CD4-positive, CD25-positive, alpha-beta regulatory T cell (primary cell): Measurements from ENCODE around the gene SSX4B. TPM values are rescaled to one million over a fixed set of nuclear protein-coding genes. Genes with fewer than 3 reads are reported as not detected.
A peak's percentile ranks its signal among the peaks of the same experiment; 100 is the strongest.
"Not testable (repeated sequence)": the region's sequence is repeated elsewhere in the genome, so short reads cannot be mapped to it uniquely, and the experiment has no call there.

Experiments used
- ATAC-seq, 2 donors: fragments of 150-1000 bp; cut with Tn5 transposase; one replicate each; pipeline ENCODE4 v1.10.0; 2021; ENCODE audit warnings: low read depth in 2 of 2, moderate number of reproducible peaks in 2 of 2, moderate library complexity in 1 of 2
- DNase-seq, 3 donors: peaks; one replicate each; pipeline versions ENCODE4 v3.0.0 to v3.0.0-alpha.2; 2012 to 2022; ENCODE audit warnings: mixed read lengths in 1 of 3
- H3K27ac ChIP-seq: one replicate; pipeline ENCODE4 v1.7.0; 2013; ENCODE audit warnings: mild to moderate bottlenecking, low read length; ENCODE audit not compliant: insufficient read depth, poor library complexity, severe bottlenecking
- H3K27me3 ChIP-seq: one replicate; pipeline ENCODE4 v1.7.0; 2013; ENCODE audit warnings: low read length; ENCODE audit not compliant: control insufficient read depth, insufficient read depth
- H3K36me3 ChIP-seq: one replicate; pipeline ENCODE4 v1.7.0; 2013; ENCODE audit warnings: mild to moderate bottlenecking, low read length, moderate library complexity; ENCODE audit not compliant: control insufficient read depth, insufficient read depth
- H3K4me1 ChIP-seq: 2 replicates; pipeline ENCODE4 v1.7.0; 2013; ENCODE audit warnings: mild to moderate bottlenecking, low read length; ENCODE audit not compliant: insufficient read depth, control insufficient read depth, poor library complexity, severe bottlenecking
- H3K4me3 ChIP-seq: one replicate; pipeline ENCODE4 v1.7.0; 2013; ENCODE audit warnings: low read depth, mild to moderate bottlenecking, low read length, moderate library complexity
- H3K9me3 ChIP-seq, 2 experiments: 1 replicate in 1 of 2; 2 replicates in 1 of 2; pipeline ENCODE4 v1.7.0; 2013; ENCODE audit warnings: low read length in 2 of 2, mild to moderate bottlenecking in 1 of 2, moderate library complexity in 1 of 2; ENCODE audit not compliant: control insufficient read depth in 2 of 2
- H3K27ac Mint-ChIP-seq, 3 donors: one replicate each; pipeline ENCODE4 v1.8.0; 2020 to 2022; ENCODE audit warnings: mild to moderate bottlenecking in 3 of 3, mixed read lengths in 3 of 3, moderate library complexity in 2 of 3
- H3K27me3 Mint-ChIP-seq: one replicate; pipeline ENCODE4 v1.8.0; 2022; ENCODE audit warnings: mild to moderate bottlenecking, mixed read lengths
- H3K36me3 Mint-ChIP-seq: one replicate; pipeline ENCODE4 v1.8.0; 2020; ENCODE audit warnings: mixed read lengths
- H3K4me1 Mint-ChIP-seq, 4 donors: one replicate each; pipeline ENCODE4 v1.8.0; 2020 to 2022; ENCODE audit warnings: mixed read lengths in 4 of 4, mild to moderate bottlenecking in 1 of 4
- H3K4me3 Mint-ChIP-seq, 4 donors: one replicate each; pipeline ENCODE4 v1.8.0; 2020 to 2022; ENCODE audit warnings: mild to moderate bottlenecking in 4 of 4, mixed read lengths in 4 of 4, moderate library complexity in 3 of 4
- H3K9me3 Mint-ChIP-seq, 7 donors: one replicate each; pipeline ENCODE4 v1.8.0; 2020 to 2022; ENCODE audit warnings: mixed read lengths in 7 of 7, mild to moderate bottlenecking in 3 of 7, moderate library complexity in 2 of 7
- polyA plus RNA-seq, 4 donors: library from polyadenylated mRNA; unstranded; fragments of 300-500 nt; fragmentation: Illumina TruSeq; gene quantifications; one replicate each; pipeline ENCODE4 v1.2.3, GENCODE V29; 2021
- total RNA-seq: library from RNA; stranded (reverse); gene quantifications from one replicate; pipeline ENCODE4 v1.2.3, GENCODE V29; 2022

SSX4B gene
- total and polyA plus RNA-seq, 5 donors from 2014 or later = not detected

GRCh38 chrX:48383239-48383638 lies 28.5 kb downstream of the SSX4B start, which contains the start of gene SSX4:
Gene SSX4 (plus strand): TSS chrX:48383539. CDS start chrX:48384054, 515 bp downstream.
- H3K9me3 Mint-ChIP-seq, H3K9me3 ChIP-seq, H3K4me3 ChIP-seq, ATAC-seq, DNase-seq, H3K4me1 ChIP-seq, H3K27me3 ChIP-seq, H3K4me1 Mint-ChIP-seq, H3K27me3 Mint-ChIP-seq, H3K36me3 ChIP-seq, H3K4me3 Mint-ChIP-seq, H3K27ac Mint-ChIP-seq, H3K27ac ChIP-seq, H3K36me3 Mint-ChIP-seq: not testable (repeated sequence)

DNA sequence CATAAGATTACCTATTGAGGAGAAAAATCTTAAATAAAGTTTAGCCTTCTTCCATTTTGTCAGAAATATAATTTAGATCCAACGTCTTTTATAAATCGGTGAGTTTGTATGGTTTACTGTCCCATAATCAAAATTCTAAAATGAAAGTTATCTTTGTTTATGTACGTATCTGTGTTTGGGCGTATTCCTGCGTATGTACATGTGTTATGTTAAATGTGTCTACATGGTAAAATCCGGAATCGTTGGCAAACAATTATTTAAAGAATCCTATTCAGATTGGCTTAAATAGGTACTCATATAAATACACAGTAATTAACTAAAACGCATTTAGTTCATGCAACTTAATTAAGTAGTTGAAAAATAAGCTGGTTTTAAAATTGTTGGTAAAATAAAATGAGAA lies 41.4 kb downstream of the SSX4B start:
- not testable (repeated sequence) for H3K4me1 Mint-ChIP-seq, H3K9me3 Mint-ChIP-seq

GRCh38 chrX:48367717-48368408 lies 43.9 kb downstream of the SSX4B start:
- H3K27me3 Mint-ChIP-seq, H3K4me3 ChIP-seq, H3K27ac Mint-ChIP-seq, H3K27me3 ChIP-seq, H3K9me3 Mint-ChIP-seq, H3K4me1 ChIP-seq, DNase-seq, H3K9me3 ChIP-seq, H3K4me3 Mint-ChIP-seq, H3K27ac ChIP-seq, H3K36me3 ChIP-seq, H3K4me1 Mint-ChIP-seq, H3K36me3 Mint-ChIP-seq: not testable (repeated sequence)
- peak; percentile 50 to 56 for ATAC-seq

More for the DNA sequence above, 41.4 kb downstream of the SSX4B start:
- not testable (repeated sequence) for H3K4me1 ChIP-seq, H3K27ac ChIP-seq, H3K27ac Mint-ChIP-seq, H3K4me3 Mint-ChIP-seq, H3K27me3 Mint-ChIP-seq, H3K27me3 ChIP-seq, ATAC-seq, H3K36me3 ChIP-seq, H3K9me3 ChIP-seq, H3K36me3 Mint-ChIP-seq, H3K4me3 ChIP-seq, DNase-seq

DNA sequence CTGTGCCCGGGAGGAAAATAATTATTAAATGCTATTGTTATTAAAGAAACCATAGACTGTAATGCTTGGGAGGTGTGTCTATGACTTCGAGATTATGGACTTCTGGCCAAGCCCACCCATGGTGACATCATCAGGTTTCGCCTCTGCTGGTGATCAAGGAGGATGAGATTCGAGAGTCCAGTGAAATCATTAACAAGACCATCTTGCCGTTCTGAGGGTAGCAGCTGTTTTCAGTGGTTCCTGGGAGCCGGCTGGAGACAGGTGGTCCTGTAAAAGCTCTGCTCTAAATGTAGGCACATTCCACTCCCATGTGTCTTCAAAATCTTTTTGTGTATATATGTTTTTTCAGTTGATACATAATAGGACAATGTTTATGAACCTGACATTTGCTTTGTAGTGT lies 52.5 kb downstream of the SSX4B start:
- H3K4me1 ChIP-seq, H3K4me3 Mint-ChIP-seq, H3K9me3 Mint-ChIP-seq, H3K4me3 ChIP-seq, H3K9me3 ChIP-seq, H3K36me3 ChIP-seq, DNase-seq, H3K27me3 Mint-ChIP-seq, H3K4me1 Mint-ChIP-seq, H3K27me3 ChIP-seq, H3K27ac Mint-ChIP-seq, H3K36me3 Mint-ChIP-seq, ATAC-seq, H3K27ac ChIP-seq: not testable (repeated sequence)

GRCh38 chrX:48357681-48358080 lies 54.1 kb downstream of the SSX4B start:
- H3K27me3 ChIP-seq = no peaks in the 10 kb centered on the region
- Mint-ChIP-seq H3K27me3 (peaks cover 4% of the 10 kb centered on the region), H3K4me3 (no peak overlapping the region), H3K4me1 (no peaks in the 10 kb centered on the region), H3K36me3 (no peaks in the 10 kb centered on the region), H3K9me3 (peaks cover 0 to 2% (median 0%) of the 10 kb centered on the region in 7 donors), H3K27ac (no peak overlapping the region)
- H3K36me3 ChIP-seq = no peaks in the 10 kb centered on the region
- no peak overlapping the region for H3K27ac ChIP-seq
- H3K9me3 ChIP-seq = no peaks in the 10 kb centered on the region
- ATAC-seq (no peak), DNase-seq (no peak)
- H3K4me3 ChIP-seq = no peak overlapping the region
- H3K4me1 ChIP-seq = no peaks in the 10 kb centered on the region

- H3K4me1 Mint-ChIP-seq, H3K9me3 Mint-ChIP-seq, H3K36me3 ChIP-seq, H3K27ac ChIP-seq, H3K4me3 Mint-ChIP-seq, ATAC-seq, H3K27ac Mint-ChIP-seq, H3K9me3 ChIP-seq, H3K4me1 ChIP-seq, H3K27me3 ChIP-seq, H3K4me3 ChIP-seq, DNase-seq, H3K27me3 Mint-ChIP-seq, H3K36me3 Mint-ChIP-seq: not testable (repeated sequence)
These were observed 55.3 kb downstream of the SSX4B start, which contains the start of gene SSX3 for GRCh38 chrX:48356315-48357094. Gene SSX3 (minus strand): TSS chrX:48356703. CDS start chrX:48355249, 1,454 bp downstream.
